Globus pallidus (tissue), 1 donor: Measurements from ENCODE around the gene RFK.

Experiments
- DNase-seq: peaks from one replicate; pipeline ENCODE4 v3.0.0-alpha.2; 2015; ENCODE audit warnings: low spot score

RFK gene

GRCh38 chr9:76412638-76413037 is 18.4 kb upstream of the RFK start:
- DNase-seq: no peak

- no peak for DNase-seq
These were observed 11.6 kb upstream of the RFK start for GRCh38 chr9:76405868-76406267.

GRCh38 chr9:76405340-76405739 is 11.1 kb upstream of the RFK start:
- DNase-seq: no peak

GRCh38 chr9:76404401-76404800 is 10.2 kb upstream of the RFK start:
- no peak for DNase-seq

GRCh38 chr9:76403352-76403751 is 9.1 kb upstream of the RFK start:
- no peak for DNase-seq

GRCh38 chr9:76401580-76402354 is 7.5 kb upstream of the RFK start:
- no peak for DNase-seq

- no peak for DNase-seq
These were observed 7.0 kb upstream of the RFK start for GRCh38 chr9:76401176-76401575.

- no peak for DNase-seq
These were observed 6.4 kb upstream of the RFK start for GRCh38 chr9:76400534-76401096.

- no peak for DNase-seq
These were observed 5.6 kb upstream of the RFK start for GRCh38 chr9:76399856-76400255.

- no peak for DNase-seq
These were observed 2.4 kb upstream of the RFK start for GRCh38 chr9:76396597-76396996.

GRCh38 chr9:76396144-76396543 is 1.9 kb upstream of the RFK start:
- no peak for DNase-seq

GRCh38 chr9:76395381-76395780 is 1.2 kb upstream of the RFK start:
- no peak for DNase-seq

GRCh38 chr9:76394960-76395252 is 680 bp upstream of the RFK start:
- peak; percentile 64 for DNase-seq

GRCh38 chr9:76390656-76391055 is 3.6 kb downstream of the RFK start:
- DNase-seq: no peak

- DNase-seq: no peak
These were observed 14.7 kb downstream of the RFK start for GRCh38 chr9:76379494-76379893.

GRCh38 chr9:76378367-76379073 is 15.7 kb downstream of the RFK start:
- DNase-seq: no peak

- DNase-seq: no peak
These were observed 16.4 kb downstream of the RFK start for GRCh38 chr9:76377791-76378190.

GRCh38 chr9:76374783-76375559 is 19.3 kb downstream of the RFK start:
- DNase-seq: no peak

GRCh38 chr9:76373784-76374474 is 20.3 kb downstream of the RFK start:
- DNase-seq: no peak

- no peak for DNase-seq
These were observed 20.9 kb downstream of the RFK start for GRCh38 chr9:76373173-76373783.

- DNase-seq: no peak
These were observed 21.9 kb downstream of the RFK start for GRCh38 chr9:76372336-76372735.

GRCh38 chr9:76371901-76372300 is 22.3 kb downstream of the RFK start:
- no peak for DNase-seq
